ENCODE data around the gene CCHCR1.

CCHCR1 gene

DNA sequence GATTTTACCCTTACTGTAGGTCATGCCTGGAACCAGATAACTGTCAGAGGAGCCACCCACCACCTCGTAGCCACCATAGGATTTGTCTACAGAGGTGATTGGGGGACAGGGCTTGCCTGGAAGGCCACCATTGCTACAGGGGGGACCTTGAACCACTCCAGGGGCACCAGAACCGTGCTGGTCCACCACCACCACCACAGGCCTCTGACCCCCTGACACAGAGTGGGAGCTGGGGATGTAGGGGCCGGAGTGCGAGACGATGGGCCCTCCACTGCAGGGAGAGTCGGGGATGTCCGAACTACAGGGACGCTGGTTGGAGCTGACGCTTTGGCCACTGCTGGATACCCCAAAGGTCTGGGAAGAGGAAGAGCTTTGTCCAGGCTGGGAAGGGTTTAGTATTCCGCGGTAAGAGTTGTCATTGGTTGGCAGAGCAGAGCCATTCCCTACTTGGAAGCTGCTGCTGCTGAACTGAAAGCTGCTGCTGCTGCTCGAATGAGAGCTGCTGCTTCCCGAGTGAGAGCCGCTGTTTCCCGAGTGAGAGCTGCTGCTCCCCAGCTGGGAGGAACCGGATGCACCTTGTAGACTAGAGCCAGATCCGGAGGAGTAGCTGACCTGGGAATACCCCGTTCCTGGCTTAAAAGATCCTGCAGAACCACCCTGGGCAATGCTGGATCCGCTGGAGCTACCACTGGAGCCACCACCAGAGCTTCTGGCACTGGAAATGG lies 40.8 kb downstream of the CCHCR1 start:
- TF ChIP-seq, protein P1, sequence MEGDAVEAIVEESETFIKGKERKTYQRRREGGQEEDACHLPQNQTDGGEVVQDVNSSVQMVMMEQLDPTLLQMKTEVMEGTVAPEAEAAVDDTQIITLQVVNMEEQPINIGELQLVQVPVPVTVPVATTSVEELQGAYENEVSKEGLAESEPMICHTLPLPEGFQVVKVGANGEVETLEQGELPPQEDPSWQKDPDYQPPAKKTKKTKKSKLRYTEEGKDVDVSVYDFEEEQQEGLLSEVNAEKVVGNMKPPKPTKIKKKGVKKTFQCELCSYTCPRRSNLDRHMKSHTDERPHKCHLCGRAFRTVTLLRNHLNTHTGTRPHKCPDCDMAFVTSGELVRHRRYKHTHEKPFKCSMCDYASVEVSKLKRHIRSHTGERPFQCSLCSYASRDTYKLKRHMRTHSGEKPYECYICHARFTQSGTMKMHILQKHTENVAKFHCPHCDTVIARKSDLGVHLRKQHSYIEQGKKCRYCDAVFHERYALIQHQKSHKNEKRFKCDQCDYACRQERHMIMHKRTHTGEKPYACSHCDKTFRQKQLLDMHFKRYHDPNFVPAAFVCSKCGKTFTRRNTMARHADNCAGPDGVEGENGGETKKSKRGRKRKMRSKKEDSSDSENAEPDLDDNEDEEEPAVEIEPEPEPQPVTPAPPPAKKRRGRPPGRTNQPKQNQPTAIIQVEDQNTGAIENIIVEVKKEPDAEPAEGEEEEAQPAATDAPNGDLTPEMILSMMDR (IDR thresholded peaks at IDR 0.05; ENCODE audit: borderline replicate concordance, insufficient read depth, low read depth, low read length): no peak
- no peak overlapping the region for H3K4me3 ChIP-seq (ENCODE audit: low read depth, low read length)

DNA sequence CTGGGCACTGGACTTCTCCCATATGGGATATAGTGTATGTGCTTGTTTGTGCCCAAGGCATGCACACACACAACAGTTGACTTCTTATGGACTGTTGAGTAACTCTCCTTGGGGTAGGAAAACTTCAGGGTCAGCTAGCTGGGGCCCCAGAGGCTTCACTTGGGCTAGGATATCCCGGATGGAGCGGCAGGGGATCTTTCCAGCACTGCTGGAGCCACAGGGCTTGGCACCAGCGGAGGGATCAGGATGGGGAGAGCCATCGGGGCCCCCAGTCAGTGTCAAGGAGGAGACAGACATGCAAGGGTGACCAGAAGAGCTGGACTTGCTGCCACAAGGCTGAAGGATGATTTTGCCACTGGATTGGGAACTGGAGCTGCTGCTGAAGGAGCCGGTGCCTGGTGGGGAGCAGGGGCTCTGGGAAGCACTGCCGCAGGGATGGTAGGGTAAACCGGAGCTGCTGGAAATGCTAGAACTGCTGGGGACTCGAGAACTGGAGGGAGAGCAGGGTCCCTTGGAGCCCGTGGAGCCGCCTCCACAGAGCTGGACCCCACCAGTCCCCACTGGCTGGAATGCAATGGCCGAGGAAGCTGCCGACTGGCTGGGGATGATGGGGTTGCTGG lies 41.6 kb downstream of the CCHCR1 start:
- TF ChIP-seq, protein P1 (IDR thresholded peaks at IDR 0.05; ENCODE audit: borderline replicate concordance, insufficient read depth, low read depth, low read length): no peak
- no peak overlapping the region for H3K4me3 ChIP-seq (ENCODE audit: low read depth, low read length)

DNA sequence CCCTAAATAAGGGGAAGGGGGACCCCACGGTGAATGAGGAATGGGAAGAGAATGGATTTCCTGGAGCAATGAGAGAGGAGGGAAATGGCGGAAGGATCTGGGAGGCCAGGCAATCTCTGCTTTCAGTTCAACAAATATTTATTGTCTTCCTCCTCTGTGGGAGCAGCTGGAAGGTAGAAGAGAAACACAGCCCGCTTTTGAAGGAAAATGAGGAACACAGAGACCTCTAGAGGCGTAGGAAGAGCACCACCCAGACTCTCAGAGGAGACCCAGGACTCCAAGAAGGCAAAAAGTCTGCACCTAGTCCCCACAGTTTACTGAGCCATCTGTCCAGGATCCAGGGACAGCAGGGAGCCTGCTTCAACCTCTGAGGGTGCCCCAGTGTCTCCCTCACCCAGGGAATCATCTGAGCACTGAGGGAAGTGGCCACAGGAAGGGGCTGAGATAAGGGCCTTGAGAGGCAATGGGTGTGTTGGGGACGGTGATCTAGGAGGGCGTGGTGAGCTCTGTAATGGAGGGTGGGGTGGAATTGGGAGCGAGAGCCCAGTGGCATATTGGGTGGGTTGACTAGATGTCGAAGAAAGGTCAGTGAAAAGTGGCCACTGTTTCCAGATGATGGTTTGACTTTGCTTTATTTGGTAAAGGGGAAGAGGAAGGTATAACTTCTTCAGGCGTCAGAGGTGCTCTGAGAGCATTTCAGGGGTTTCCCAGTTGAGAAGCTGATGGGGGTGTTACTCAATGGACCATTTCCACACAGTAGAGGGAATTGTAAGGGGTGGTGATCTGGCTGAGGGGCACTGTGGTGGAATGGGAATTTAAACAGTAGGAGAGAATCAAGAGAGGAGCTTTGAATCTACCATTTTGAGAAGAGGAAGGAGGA lies 42.4 kb downstream of the CCHCR1 start:
- H3K4me3 ChIP-seq (ENCODE audit: low read depth, low read length): no peak overlapping the region
- TF ChIP-seq, protein P1 (IDR thresholded peaks at IDR 0.05; ENCODE audit: borderline replicate concordance, insufficient read depth, low read depth, low read length): no peak

DNA sequence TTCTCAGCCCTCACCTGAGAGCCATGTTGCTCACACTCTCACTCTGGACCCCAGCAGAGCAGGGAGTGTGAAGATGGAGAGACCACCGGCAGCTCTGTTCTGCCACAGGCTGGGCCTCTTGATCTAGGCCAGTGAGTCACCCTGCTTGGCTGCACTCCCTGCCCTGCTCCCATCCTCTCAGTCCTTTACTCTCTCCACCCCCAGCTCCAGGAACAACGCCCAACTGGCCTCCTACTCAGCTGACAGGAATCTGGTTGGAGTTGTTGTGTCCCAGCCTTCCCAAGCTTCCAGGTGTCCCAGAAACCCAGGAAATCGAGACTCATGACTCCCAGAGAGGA lies 43.1 kb downstream of the CCHCR1 start, which contains the start of gene PSORS1C1:
Gene PSORS1C1, plus strand, starts transcription at position 260 of the 338 bp plus-strand sequence. CDS start 14,833 bp downstream, outside the sequence.
- no peak within 1 kb of the TSS for H3K4me3 ChIP-seq (ENCODE audit: low read depth, low read length)
- TF ChIP-seq, protein P1 (IDR thresholded peaks at IDR 0.05; ENCODE audit: borderline replicate concordance, insufficient read depth, low read depth, low read length): no peak

DNA sequence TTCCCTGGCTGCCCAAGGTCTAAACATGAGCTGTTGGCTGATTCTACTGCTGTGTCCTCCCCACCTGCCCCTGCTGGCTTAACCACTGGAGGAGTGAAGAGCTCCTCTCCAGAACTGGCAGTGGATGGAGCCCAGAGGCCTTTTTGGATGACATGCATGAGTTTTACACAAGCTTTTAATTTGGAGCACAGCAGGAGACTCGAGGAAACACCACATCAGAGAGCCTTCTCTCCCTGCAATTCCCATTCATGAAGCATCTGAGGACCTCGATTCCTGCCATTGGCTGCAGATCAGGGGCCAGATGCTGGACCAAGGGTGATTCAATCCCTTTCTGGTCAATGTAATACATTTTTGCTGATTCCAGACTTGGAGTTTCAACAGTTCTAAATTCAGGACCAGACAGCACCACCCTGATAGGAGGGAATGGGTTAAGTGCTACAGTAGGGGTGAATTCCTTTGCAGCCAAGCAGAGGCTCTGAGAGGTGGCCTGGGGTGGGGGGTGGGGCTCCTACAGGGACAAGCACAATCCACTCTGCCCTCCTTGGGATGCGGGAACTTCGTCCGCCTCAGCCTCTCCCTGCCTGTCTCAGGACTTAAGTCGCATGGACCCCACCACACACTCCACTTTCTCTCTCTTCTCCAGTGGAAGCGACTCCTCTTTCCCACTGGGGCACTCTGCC lies 43.6 kb downstream of the CCHCR1 start:
- TF ChIP-seq, protein P1 (IDR thresholded peaks at IDR 0.05; ENCODE audit: borderline replicate concordance, insufficient read depth, low read depth, low read length): no peak

DNA sequence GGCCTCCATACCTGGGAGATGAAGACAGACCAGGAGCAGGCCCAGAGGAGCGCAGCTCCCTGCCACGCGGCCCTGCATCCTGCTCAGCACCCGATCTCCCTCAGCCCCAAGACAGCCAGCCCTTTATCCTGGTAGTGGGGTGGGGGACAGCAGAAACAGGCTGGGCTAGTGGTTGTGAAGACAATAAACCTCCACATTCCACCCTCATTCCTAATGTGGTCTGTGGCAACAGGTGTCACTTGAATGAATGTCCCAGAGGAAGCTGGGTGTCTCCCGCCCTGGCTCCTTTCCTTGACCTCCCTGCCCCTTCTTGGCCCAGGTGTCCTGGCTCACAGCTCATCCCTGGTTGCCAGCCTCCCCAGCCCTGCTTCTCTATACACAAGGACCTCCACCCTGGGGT lies 45.1 kb downstream of the CCHCR1 start, which contains the start of gene C6orf15:
Gene C6orf15, minus strand, starts transcription at position 98 of the 400 bp plus-strand sequence. Its CDS starts 20 bp downstream, at position 78.
- no peak within 1 kb of the TSS for H3K4me3 ChIP-seq (ENCODE audit: low read depth, low read length)
- TF ChIP-seq, protein P1 (IDR thresholded peaks at IDR 0.05; ENCODE audit: borderline replicate concordance, insufficient read depth, low read depth, low read length): no peak

More for the DNA sequence above, 43.6 kb downstream of the CCHCR1 start:
- no peak overlapping the region for H3K4me3 ChIP-seq (ENCODE audit: low read depth, low read length)
